HG03135 (cell line): ENCODE measurements around the gene MPDZ.

Source experiments
- ATAC-seq: cut with Tn5 transposase; IDR thresholded peaks from one replicate; pipeline ENCODE4 v1.9.1; 2021; ENCODE audit warnings: mild to moderate bottlenecking, moderate library complexity; ENCODE audit not compliant: unreplicated experiment

Gene MPDZ

DNA sequence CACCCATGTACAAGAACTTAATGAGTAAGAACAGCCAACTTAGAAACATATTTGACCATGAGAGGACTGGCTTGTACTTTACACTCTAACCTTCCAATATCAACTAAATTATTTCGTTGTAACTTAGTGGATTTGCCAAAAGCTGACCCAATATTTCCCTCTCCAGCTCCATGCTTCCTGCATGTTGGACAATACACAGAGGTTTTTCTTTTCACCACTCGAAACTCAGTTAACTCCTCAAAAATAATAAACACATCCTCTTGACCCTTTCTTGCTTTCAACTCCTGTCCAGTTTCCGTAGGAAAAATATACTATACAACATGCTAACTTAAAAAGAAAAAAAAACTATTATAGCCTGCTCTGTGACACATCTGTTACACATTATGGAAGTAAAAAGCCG is 188.9 kb downstream of the MPDZ start:
- ATAC-seq, result no peak

GRCh38 chr9:13089666-13090065 is 189.8 kb downstream of the MPDZ start:
- ATAC-seq, result no peak

GRCh38 chr9:13088720-13089427 is 190.6 kb downstream of the MPDZ start:
- no peak for ATAC-seq

GRCh38 chr9:13083963-13084528 is 195.4 kb downstream of the MPDZ start:
- ATAC-seq, result no peak

DNA sequence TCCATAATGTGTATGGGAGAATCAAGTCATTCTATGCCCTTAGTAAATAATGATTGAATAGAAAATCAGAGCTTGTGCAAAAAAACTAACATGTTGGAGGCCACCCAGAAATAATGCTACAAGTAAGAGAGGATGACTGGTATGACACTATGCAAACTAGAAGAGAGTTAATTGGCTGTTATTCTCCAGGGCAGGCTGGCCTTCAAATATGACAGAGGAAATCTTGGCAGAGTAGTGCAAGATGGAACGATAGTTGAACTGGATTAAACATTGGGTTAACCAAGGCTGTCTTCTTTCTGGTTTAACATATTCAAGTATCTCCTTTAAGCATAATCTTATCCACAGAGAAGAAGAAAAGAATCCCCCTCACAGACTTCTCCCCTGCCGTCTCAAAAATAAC is 196.1 kb downstream of the MPDZ start:
- ATAC-seq, result no peak

DNA sequence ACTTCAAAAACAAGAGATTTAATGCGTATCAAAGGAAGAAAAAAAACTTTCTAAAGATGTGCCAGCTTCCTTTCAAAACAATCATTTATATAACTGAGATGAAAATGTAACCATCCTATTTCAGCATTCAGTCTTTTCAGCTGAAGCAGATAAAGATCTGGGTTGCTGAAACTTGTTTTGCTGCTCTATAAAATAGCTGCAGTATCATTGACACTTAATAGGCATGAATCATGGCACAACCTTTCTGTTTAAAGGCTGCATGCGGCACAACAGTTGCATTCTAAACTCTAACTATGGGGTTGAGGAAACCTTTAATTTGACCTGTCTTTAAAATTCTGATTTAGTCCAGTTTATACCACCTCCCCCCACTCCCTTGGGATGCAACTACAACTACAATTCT is 196.7 kb downstream of the MPDZ start:
- no peak for ATAC-seq

GRCh38 chr9:13078164-13078563 is 201.3 kb downstream of the MPDZ start:
- no peak for ATAC-seq

DNA sequence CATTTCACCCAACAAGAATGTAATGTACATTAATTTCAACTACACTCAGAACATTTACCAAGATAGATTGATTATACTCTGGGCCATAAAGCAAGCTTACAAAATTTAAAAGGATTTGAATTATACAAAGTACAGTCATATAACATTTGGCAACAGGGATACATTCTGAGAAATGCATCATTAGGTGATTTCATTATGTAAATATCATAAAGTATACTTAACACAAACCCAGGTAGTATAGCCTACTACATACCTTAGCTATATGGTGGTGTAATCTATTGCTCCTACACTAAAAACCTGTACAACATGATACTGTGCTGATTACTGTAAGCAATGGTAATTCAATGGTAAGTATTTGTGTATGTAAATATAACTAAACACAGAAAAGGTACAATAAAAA is 202.9 kb downstream of the MPDZ start:
- no peak for ATAC-seq

DNA sequence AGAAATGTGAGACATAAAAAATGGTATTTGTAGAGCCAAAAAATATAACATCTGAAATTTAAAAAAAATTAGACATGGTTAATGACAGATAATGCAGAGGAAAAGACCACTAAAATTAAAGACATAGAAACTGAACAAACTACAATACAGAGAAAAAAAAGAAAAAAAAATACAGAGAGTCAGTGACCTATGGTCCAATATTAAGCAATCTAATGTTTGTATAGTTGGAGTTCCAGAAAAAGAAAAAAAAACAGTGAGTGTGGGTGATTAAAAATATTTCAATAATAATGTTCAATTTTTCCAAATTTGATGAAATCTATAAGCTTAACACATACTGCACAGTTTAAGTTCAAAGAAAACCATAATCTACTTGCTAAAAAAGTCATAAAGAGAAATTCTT is 207.6 kb downstream of the MPDZ start:
- no peak for ATAC-seq

DNA sequence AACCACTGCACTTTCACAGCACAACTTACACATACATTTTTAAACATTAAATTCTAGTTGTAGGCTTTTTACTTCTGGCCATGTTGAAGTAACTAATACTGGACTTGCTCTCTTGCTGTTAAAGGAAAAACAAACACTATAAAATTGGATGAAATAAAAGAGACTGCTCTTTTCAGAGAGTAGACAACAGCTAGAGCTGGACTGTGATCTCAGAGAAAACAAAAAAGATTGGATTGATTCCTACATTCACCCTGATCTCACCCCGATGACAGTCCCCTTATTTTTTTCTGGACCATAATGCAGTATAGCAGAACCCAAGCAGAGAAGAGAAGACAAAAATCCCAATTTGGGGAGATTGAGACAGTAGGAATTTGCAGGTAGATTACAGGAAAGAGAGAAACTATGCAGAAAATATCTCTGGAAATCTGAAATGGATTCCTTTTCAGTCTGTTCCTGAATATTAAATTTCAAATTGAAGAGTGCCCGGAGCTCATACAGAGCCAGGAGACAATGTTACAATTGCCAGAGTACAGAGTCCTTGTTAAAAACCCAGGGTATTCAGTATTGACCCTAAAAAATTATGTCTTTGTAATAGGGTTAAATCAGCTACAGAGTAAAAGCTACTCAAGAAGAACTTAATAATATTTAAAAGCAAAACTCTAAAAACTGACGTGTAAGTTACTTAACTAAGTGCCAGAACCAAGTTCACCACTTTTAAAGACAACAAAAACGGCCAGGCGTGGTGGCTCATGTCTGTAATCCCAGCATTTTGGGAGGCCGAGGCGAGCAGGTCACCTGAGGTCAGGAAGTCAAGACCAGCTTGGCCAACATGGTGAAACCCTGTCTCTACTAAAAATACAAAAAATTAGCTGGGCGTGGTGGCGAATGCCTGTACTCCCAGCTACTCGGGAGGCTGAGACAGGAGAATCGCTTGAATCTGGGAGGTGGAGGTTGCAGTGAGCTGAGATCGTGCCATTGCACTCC is 208.6 kb downstream of the MPDZ start:
- ATAC-seq, result no peak

GRCh38 chr9:13069498-13069897 is 210.0 kb downstream of the MPDZ start:
- no peak for ATAC-seq

- ATAC-seq, result no peak
These were observed 214.8 kb downstream of the MPDZ start for GRCh38 chr9:13064676-13065075.

DNA sequence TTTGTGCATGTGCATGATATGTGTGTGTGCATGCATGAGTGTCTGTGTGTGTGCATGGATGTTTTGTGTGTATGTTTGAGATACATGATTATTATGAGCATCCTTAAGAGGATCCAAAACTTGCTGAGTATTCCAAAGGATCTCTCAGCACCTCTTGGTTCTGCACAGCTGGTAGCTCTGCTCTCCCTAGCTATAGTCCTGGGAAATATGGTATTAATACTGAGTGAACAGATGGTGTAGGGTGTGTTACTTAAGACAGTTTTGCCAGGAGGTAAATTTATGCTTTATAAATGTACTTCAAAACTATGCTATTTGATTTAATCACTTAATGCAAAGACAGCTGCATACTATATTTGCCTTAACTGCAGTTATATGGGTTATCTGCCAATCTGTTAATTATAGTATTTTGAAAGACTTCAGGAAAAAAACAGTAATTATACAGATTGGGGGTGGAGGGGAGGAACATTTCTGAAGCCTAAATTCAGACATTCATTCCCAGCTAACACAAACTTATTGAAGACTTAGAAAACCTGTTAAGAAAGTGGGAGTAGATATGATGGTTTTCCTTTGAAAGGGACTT is 215.5 kb downstream of the MPDZ start:
- no peak for ATAC-seq

DNA sequence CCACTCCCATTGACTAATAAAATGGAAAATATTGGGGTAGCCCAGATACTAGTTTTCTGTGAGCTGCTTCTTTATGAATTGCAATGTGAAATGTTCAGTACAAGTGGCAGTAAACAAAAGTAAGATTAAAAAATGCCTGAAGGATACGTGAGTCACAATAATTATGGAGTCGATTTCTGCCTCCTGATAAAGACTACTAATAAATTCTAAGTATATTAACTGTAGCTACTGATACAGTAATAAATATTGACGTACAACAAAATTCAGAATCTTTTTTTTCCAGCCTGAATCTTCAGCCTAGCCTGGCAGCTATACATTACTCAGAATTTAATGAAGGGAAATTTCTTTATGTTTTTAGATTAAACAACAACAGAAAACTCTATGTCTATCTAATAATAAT is 218.1 kb downstream of the MPDZ start:
- no peak for ATAC-seq
